Measurements from ENCODE around the gene LDB3.

Gene LDB3

GRCh38 chr10:86770412-86770960, 102.2 kb downstream of the LDB3 start:
- no peaks in the 10 kb centered on the region for H3K27me3 ChIP-seq (ENCODE audit: insufficient read depth, low read length)
- H3K9me3 ChIP-seq (ENCODE audit: low read length) = no peaks in the 10 kb centered on the region
- H2AFZ ChIP-seq (ENCODE audit: low read depth, low read length) = no peak overlapping the region
- peaks cover 25% of the 10 kb centered on the region for H3K4me1 ChIP-seq (ENCODE audit: insufficient read depth, low read length)
- no peak overlapping the region for H3K4me3 ChIP-seq (ENCODE audit: low read length)
- no peaks in the 10 kb centered on the region for H3K36me3 ChIP-seq (ENCODE audit: insufficient read depth, low read length)

GRCh38 chr10:86773498-86773897, 105.2 kb downstream of the LDB3 start:
- Histone ChIP-seq H3K9me3 (ENCODE audit: low read length) (no peaks in the 10 kb centered on the region), H2AFZ (ENCODE audit: low read depth, low read length) (no peak overlapping the region), H3K27me3 (ENCODE audit: insufficient read depth, low read length) (no peaks in the 10 kb centered on the region), H3K36me3 (ENCODE audit: insufficient read depth, low read length) (no peaks in the 10 kb centered on the region), H3K4me1 (ENCODE audit: insufficient read depth, low read length) (peaks cover 17% of the 10 kb centered on the region), H3K4me3 (ENCODE audit: low read length) (no peak overlapping the region)

GRCh38 chr10:86775056-86775869, 107.0 kb downstream of the LDB3 start:
- no peaks in the 10 kb centered on the region for H3K36me3 ChIP-seq (ENCODE audit: insufficient read depth, low read length)
- no peaks in the 10 kb centered on the region for H3K27me3 ChIP-seq (ENCODE audit: insufficient read depth, low read length)
- no peak overlapping the region for H3K4me3 ChIP-seq (ENCODE audit: low read length)
- H2AFZ ChIP-seq (ENCODE audit: low read depth, low read length) = no peak overlapping the region
- peaks cover 15% of the 10 kb centered on the region for H3K4me1 ChIP-seq (ENCODE audit: insufficient read depth, low read length)
- H3K9me3 ChIP-seq (ENCODE audit: low read length) = peaks cover 4% of the 10 kb centered on the region

GRCh38 chr10:86775870-86776180, 107.5 kb downstream of the LDB3 start:
- Histone ChIP-seq H2AFZ (ENCODE audit: low read depth, low read length) (no peak overlapping the region), H3K27me3 (ENCODE audit: insufficient read depth, low read length) (no peaks in the 10 kb centered on the region), H3K4me3 (ENCODE audit: low read length) (no peak overlapping the region), H3K9me3 (ENCODE audit: low read length) (peaks cover 5% of the 10 kb centered on the region), H3K4me1 (ENCODE audit: insufficient read depth, low read length) (peaks cover 15% of the 10 kb centered on the region), H3K36me3 (ENCODE audit: insufficient read depth, low read length) (no peaks in the 10 kb centered on the region)

DNA sequence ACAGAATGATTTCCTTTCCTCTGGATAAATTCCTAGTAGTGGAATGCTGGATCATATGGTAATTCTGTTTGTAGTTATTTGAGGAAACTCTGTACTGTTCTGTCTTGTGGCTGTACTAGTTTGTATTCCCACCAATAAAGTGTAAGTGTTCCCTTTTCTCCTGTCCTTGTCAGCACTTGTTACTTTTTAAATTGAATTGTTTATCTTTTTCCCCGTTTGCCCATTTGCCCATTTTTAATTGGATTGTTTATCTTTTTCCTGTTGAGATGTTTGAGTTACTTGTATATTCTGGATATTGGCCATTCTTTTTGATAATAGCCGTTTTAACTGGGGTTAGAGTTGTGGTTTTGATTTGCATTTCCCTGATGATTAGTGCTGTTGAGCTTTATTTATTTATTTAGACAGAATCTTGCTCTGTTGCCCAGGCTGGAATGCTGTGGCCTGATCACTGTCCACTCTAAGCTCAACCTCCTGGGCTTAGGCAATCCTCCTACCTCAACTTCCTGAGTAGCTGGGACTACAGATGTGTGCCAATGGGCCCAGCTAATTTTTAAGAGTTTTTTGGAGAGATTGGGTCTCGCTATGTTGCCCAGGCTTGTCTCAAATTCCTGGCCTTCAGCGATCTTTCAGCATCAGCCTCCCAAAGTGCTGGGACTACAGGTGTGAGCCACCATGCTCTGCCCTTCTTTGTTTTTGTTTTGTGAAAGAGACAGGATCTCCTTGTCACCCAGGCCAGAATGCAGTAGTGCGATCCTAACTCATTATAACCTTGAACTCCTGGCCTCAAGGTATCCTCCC, 111.1 kb downstream of the LDB3 start:
- Histone ChIP-seq H3K36me3 (ENCODE audit: insufficient read depth, low read length) (no peaks in the 10 kb centered on the region), H3K4me1 (ENCODE audit: insufficient read depth, low read length) (peaks cover 14% of the 10 kb centered on the region), H2AFZ (ENCODE audit: low read depth, low read length) (no peak overlapping the region), H3K27me3 (ENCODE audit: insufficient read depth, low read length) (no peaks in the 10 kb centered on the region), H3K9me3 (ENCODE audit: low read length) (peaks cover 10% of the 10 kb centered on the region), H3K4me3 (ENCODE audit: low read length) (no peak overlapping the region)

DNA sequence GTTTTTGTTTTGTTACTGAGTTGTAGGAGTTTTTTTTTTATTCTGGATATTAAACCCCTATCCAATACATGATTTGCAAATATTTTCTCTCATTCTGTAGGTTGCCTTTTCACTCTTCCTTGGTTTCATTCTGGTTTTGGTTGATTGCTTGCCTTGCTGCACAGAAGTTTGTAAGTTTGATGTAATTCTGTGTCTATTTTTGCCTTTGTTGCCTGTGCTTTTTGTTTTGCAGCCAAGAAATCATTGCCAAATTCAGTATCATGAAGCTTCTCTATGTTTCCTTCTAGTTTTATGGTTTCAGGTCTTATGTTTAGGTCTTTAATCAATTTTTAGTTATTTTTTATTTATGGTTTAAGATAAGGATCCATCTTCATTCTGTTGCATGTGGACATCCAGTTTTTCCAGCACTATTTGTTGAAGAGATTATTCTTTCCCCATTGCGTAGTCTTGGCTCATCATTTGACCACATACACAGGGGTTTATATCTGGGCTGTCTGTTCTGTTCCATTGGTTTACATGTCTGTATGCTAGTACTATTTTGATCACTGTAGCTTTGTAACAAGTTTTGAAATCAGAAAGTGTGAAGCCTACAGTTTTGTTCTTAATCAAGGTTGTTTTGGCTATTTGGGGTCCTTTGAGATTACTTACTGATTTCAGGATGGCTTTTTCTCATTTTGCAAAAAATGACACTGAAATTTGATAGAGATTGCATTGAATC, 114.5 kb downstream of the LDB3 start:
- H3K4me3 ChIP-seq (ENCODE audit: low read length) = no peak overlapping the region
- H3K9me3 ChIP-seq (ENCODE audit: low read length) = peaks cover 10% of the 10 kb centered on the region
- no peak overlapping the region for H2AFZ ChIP-seq (ENCODE audit: low read depth, low read length)
- no peaks in the 10 kb centered on the region for H3K27me3 ChIP-seq (ENCODE audit: insufficient read depth, low read length)
- peaks cover 14% of the 10 kb centered on the region for H3K4me1 ChIP-seq (ENCODE audit: insufficient read depth, low read length)
- H3K36me3 ChIP-seq (ENCODE audit: insufficient read depth, low read length) = no peaks in the 10 kb centered on the region

GRCh38 chr10:86785037-86785436, 116.7 kb downstream of the LDB3 start:
- Histone ChIP-seq H3K27me3 (ENCODE audit: insufficient read depth, low read length) (no peaks in the 10 kb centered on the region), H3K4me1 (ENCODE audit: insufficient read depth, low read length) (peaks cover 14% of the 10 kb centered on the region), H2AFZ (ENCODE audit: low read depth, low read length) (no peak overlapping the region), H3K9me3 (ENCODE audit: low read length) (peaks cover 6% of the 10 kb centered on the region), H3K36me3 (ENCODE audit: insufficient read depth, low read length) (no peaks in the 10 kb centered on the region), H3K4me3 (ENCODE audit: low read length) (no peak overlapping the region)
